SU-DHL-6 (cell line): Measurements from ENCODE around the gene GABRD.

Source experiments
- CTCF ChIP-seq: fragments of 200-600 bp; sonication (generic); IDR thresholded peaks from one replicate; pipeline ENCODE4 v1.5.1; 2017; ENCODE audit warnings: antibody characterized with exemption, mild to moderate bottlenecking, low read length, moderate library complexity; ENCODE audit not compliant: insufficient read depth, poor library complexity, severe bottlenecking
- EZH2phosphoT487 ChIP-seq: fragments of 200-600 bp; sonication (generic), shearing (Covaris generic); conservative IDR thresholded peaks from 2 replicates; pipeline ENCODE4 v1.6.1; 2018; ENCODE audit warnings: mild to moderate bottlenecking, antibody characterized with exemption, low read length, moderate library complexity, mixed read lengths

GRCh38 chr1:1976031-1976430, 43.1 kb upstream of the GABRD start:
- TF ChIP-seq CTCF (no peak), EZH2phosphoT487 (no peak)
